Medulla oblongata (tissue), 1 donor: ENCODE data around the gene HOXA2.

ENCODE experiments used
- DNase-seq: peaks from one replicate; pipeline ENCODE4 v3.0.0-alpha.2; 2015; ENCODE audit errors: extremely low spot score

The HOXA2 gene

GRCh38 chr7:27141137-27141922 is 38.8 kb upstream of the HOXA2 start:
- DNase-seq: no peak

- DNase-seq: no peak
These were observed 37.8 kb upstream of the HOXA2 start for GRCh38 chr7:27140126-27140857.

GRCh38 chr7:27139334-27140125 is 37.0 kb upstream of the HOXA2 start:
- DNase-seq: no peak

GRCh38 chr7:27138985-27139333 is 36.5 kb upstream of the HOXA2 start:
- DNase-seq: no peak

- no peak for DNase-seq
These were observed 36.0 kb upstream of the HOXA2 start for GRCh38 chr7:27138472-27138871.

GRCh38 chr7:27137640-27138315 is 35.3 kb upstream of the HOXA2 start:
- DNase-seq: no peak

GRCh38 chr7:27134392-27134791 is 31.9 kb upstream of the HOXA2 start:
- peak; percentile 75 for DNase-seq

- no peak for DNase-seq
These were observed 31.1 kb upstream of the HOXA2 start for GRCh38 chr7:27133409-27134231.

- no peak for DNase-seq
These were observed 30.5 kb upstream of the HOXA2 start for GRCh38 chr7:27132978-27133377.

- DNase-seq: no peak
These were observed 29.7 kb upstream of the HOXA2 start for GRCh38 chr7:27132214-27132613.

- no peak for DNase-seq
These were observed 28.9 kb upstream of the HOXA2 start for GRCh38 chr7:27131390-27131819.

GRCh38 chr7:27130540-27131389 is 28.3 kb upstream of the HOXA2 start, which contains the start of gene HOXA4:
Gene HOXA4 (minus strand): TSS chr7:27130757. CDS start chr7:27130733, 24 bp downstream.
- peak; percentile 94 for DNase-seq

GRCh38 chr7:27129729-27130539 is 27.5 kb upstream of the HOXA2 start:
- DNase-seq: no peak

GRCh38 chr7:27128776-27129728 is 26.6 kb upstream of the HOXA2 start:
- DNase-seq: no peak

GRCh38 chr7:27128034-27128433 is 25.6 kb upstream of the HOXA2 start:
- peak; percentile 35 for DNase-seq

- DNase-seq: no peak
These were observed 24.3 kb upstream of the HOXA2 start for GRCh38 chr7:27126596-27127327.

- DNase-seq: no peak
These were observed 23.5 kb upstream of the HOXA2 start for GRCh38 chr7:27125986-27126394.
